Muscle layer of colon (tissue), 2 donors: ENCODE data around the gene CEP57.
"Not testable (repeated sequence)": the region's sequence is repeated elsewhere in the genome, so short reads cannot be mapped to it uniquely, and the experiment has no call there.

Experiments
- H3K27ac ChIP-seq: one replicate; pipeline ENCODE4 v1.7.0; 2013; ENCODE audit warnings: low read depth, mild to moderate bottlenecking, low read length, moderate library complexity
- H3K27me3 ChIP-seq, 2 donors: one replicate each; pipeline ENCODE4 v1.7.0; 2013; ENCODE audit warnings: low read length in 2 of 2, mild to moderate bottlenecking in 2 of 2; ENCODE audit not compliant: insufficient read depth in 2 of 2, control insufficient read depth in 1 of 2
- H3K36me3 ChIP-seq: one replicate; pipeline ENCODE4 v1.7.0; 2013; ENCODE audit warnings: mild to moderate bottlenecking, low read length; ENCODE audit not compliant: insufficient read depth
- H3K4me1 ChIP-seq: one replicate; pipeline ENCODE4 v1.7.0; 2013; ENCODE audit warnings: mild to moderate bottlenecking, low read length; ENCODE audit not compliant: insufficient read depth
- H3K4me3 ChIP-seq, 2 donors: one replicate each; pipeline ENCODE4 v1.7.0; 2013; ENCODE audit warnings: low read length in 2 of 2, low read depth in 1 of 2, mild to moderate bottlenecking in 1 of 2, moderate library complexity in 1 of 2
- H3K9ac ChIP-seq: one replicate; pipeline ENCODE4 v1.7.0; 2013; ENCODE audit warnings: low read length
- H3K9me3 ChIP-seq: one replicate; pipeline ENCODE4 v1.7.0; 2013; ENCODE audit warnings: mild to moderate bottlenecking, low read length
- donor health status: abdominal sarcoma.
- donor health status: Adenocarcinoma of cecum.

Gene CEP57

DNA sequence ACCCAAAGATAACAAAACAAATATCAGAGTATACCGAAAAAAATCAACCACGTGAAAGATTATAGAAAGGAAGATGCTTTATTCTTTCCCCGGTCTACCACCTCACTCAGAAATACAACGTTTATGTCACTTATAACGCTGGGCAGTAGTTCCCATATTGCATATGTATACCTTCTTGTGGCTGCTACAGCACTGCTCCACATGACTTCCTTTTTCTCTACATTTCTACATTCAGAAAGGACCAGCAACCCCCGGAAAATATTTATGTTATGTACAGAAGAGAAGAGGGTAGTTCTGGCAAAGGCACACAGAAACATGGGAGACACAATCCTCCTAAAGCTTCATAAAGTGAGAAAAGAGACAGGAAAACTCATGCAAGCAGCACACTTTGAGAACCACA is 76.8 kb downstream of the CEP57 start:
- H3K36me3 ChIP-seq = peaks cover 5% of the 10 kb centered on the region
- no peaks in the 10 kb centered on the region for H3K9me3 ChIP-seq
- no peaks in the 10 kb centered on the region for H3K4me1 ChIP-seq
- no peak overlapping the region for H3K27ac ChIP-seq
- no peak overlapping the region for H3K4me3 ChIP-seq
- H3K9ac ChIP-seq = no peak overlapping the region
- H3K27me3 ChIP-seq = no peaks in the 10 kb centered on the region

DNA sequence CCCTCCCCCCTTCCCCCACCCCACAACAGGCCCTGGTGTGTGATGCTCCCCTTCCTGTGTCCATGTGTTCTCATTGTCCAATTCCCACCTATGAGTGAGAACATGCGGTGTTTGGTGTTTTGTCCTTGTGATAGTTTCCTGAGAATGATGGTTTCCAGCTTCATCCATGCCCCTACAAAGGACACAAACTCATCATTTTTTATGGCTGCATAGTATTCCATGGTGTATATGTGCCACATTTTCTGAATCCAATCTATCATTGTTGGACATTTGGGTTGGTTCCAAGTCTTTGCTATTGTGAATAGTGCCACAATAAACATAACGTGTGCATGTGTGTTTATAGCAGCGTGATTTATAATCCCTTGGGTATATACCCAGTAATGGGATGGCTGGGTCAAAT is 80.6 kb downstream of the CEP57 start:
- not testable (repeated sequence) for H3K27me3 ChIP-seq, H3K36me3 ChIP-seq, H3K9me3 ChIP-seq, H3K4me3 ChIP-seq, H3K4me1 ChIP-seq, H3K9ac ChIP-seq, H3K27ac ChIP-seq

DNA sequence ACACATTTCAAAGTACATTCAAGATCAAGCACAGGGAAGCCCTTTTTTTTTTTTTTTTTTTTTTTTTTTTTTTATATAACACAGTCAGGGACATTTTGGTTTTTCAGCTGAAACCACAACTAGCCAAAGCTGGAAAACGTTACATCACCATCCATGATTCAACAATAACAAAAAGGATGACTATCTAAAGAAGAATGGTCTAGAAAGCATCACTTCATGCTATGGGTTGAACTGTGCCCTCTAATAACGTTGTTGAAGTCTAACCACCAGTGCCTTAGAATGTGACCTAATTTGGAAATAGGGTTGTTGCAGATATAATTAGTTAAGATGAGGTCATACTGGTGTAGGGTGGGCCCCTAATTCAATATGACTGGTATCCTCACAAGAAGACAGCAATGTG is 87.0 kb downstream of the CEP57 start:
- no peaks in the 10 kb centered on the region for H3K36me3 ChIP-seq
- no peaks in the 10 kb centered on the region for H3K27me3 ChIP-seq
- no peak overlapping the region for H3K9ac ChIP-seq
- no peaks in the 10 kb centered on the region for H3K9me3 ChIP-seq
- H3K4me3 ChIP-seq = no peak overlapping the region
- no peak overlapping the region for H3K27ac ChIP-seq
- no peaks in the 10 kb centered on the region for H3K4me1 ChIP-seq
